ENCODE measurements around the gene SCARB1.

The SCARB1 gene

DNA sequence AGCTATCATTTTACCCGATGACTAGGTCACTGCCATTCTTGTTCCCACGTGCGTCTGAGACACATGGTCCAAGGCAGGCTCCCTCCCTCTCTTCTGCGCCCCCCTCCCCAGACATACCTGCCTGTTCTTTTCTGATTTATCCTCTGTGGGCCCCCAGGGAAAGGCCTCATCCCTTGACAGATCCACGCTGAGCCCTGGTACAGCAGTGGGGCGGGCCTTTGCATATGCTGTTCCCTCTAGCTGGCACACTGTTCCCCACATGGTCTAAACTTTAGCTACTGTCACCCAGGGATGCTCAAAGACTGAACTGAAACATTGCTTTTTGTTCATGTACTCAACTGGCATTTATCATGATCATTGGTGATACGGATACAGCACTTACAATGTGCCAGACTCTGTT is 122.5 kb downstream of the SCARB1 start:
- no peak for DNase-seq

GRCh38 chr12:124740691-124741137 is 123.0 kb downstream of the SCARB1 start:
- DNase-seq = no peak

- no peak for DNase-seq
Measured at GRCh38 chr12:124739953-124740561, 123.6 kb downstream of the SCARB1 start.

- no peak for DNase-seq
Measured at GRCh38 chr12:124738636-124739467, 124.8 kb downstream of the SCARB1 start.

DNA sequence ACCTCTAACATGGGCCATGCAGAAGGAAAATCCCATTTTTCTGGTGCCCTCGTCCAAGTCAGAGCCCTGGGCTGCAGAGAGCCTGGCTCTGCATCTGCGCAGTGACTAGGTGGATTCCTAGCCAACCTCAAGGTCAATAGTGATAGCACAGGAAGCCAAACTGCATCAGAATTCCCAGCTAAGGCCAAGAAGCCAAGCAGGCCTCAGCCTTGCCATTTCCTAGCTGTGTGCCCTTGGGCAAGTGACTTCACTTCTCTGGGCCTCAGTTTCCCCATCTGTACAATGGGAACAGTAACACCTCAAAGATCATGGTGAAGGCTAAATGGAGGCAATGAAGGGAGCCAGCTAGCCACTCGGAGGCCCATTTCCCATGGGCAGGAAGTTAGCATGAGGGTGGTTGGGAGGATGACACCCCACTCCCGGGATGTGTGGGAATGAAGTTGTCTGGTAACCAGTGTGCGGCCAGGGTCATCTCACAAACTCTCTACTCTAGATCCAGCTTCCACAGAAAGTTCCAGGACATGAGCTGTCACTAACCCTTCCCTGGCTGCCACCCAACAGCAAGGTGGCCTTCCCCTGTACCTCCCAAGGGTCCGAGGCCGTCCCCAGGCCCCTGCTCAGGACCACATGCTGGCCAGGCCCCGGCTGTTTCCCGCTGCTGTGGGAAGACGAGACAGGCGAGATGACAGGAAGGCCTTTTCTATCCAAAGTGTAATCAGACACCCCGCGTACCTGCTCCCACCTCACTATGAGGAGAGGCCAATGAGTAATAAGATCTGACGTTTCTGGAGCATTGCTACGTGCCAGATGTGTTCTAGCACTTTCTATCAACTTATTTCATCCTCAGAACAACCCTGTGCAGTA is 125.7 kb downstream of the SCARB1 start:
- no peak for DNase-seq

DNA sequence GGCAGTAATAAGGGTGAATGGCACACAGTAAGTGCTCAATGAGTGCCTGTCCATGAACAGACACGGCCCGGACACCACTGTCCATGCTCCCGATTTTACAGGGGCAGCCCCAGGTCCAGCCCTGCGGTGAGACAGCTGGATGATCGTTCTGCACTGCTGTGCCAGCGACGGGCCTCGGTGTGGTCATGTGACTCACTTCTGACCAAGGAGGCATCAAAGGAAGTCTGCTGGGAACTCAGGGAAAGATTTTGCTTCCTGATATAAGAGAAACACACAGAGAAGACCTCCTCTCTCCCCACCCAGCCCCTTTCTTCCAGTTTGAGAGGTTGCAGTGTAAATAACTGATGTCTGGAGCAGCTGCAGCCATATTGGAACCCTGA is 126.6 kb downstream of the SCARB1 start:
- DNase-seq = no peak

DNA sequence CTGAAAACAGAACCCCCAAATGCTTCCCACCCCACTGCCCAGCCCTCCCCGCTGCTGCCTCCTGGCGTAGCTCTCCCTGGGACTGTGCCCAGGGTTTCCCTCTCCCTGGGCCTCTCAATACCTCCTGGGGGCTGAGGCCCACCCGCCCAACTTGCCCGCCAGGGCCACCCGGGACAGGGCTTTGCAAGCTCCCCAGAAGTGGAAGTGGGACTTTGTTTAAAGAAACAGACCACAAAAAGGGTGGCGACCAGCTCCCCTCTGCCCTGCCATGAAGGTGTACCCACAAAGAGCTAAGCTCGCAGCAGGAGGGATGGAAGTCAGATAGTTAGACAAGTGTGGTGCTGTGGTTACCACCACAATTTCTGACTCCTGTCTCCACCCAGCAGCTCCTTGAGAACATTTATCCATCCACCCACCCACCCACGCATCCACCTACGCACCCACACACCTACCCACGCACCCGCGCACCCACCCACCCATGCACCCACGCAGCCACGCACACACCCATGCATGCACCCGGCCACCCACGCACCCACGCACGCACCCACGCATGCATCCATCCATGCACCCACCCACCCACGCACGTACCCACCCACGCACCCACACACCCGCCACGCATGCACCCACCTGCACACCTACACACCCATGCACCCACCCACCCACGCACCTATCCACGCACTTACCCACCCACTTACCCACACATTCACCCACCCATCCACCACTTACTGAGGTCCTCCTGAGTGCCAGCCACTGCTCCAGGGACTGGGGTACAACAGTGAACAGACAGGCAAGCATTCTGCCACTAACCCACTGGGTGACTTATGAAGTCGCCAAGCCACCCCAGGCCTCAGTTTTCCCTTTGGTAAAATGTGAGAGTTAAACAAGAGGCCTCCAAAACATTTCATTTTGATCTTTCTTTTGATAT is 127.3 kb downstream of the SCARB1 start:
- DNase-seq = no peak

- peak; percentile 15 to 45 for DNase-seq
Measured at GRCh38 chr12:124734224-124734788, 129.4 kb downstream of the SCARB1 start.

DNA sequence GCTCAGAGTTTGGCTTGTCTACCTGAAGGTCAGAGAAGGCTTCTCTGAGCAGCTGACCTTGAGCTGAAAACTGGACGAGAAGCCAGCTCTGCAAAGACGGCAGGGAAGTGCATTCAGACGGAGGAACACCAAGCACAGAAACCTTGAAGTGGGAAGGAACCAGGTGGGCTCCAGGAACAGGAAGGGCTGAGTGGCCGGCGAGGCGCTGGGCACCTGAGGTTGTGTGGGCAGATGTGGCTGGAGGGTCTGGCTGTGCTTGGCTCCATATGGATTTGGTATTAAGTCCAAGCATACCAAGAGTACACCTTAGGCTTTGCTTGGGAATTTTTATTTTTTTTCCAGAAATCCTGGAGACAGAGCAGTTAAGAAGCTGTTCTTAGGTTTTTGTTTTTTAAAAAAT is 130.6 kb downstream of the SCARB1 start:
- no peak for DNase-seq

GRCh38 chr12:124732275-124733075 is 131.2 kb downstream of the SCARB1 start:
- DNase-seq = no peak

- no peak for DNase-seq
Measured at GRCh38 chr12:124731869-124732268, 131.8 kb downstream of the SCARB1 start.

DNA sequence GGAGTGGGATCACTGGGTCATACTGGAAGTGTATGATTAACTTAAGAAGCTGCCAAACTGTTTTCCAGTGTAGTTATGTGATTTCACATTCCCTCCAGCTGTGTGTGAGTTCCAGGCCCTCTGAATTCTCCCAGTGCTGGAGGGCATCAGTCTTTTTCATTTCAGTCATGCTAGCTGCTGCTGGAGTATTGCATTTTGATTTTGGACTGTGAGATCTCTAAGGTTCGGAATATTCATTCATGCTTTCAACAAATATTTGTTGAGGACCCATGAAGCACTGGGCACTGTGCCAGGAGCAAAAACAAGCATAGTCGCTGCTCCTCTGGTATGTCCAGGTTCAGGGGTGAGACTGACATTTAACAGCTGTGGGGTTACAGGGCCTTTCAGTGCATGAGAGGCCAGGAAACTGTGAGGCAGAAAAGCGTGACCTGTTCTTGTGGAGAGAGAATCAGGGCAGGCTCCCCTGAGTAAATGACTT is 133.2 kb downstream of the SCARB1 start:
- DNase-seq = no peak

GRCh38 chr12:124727922-124728321 is 135.7 kb downstream of the SCARB1 start:
- DNase-seq = peak in 1 of 2 experiments; percentile 18

GRCh38 chr12:124727264-124727800 is 136.3 kb downstream of the SCARB1 start:
- no peak for DNase-seq
